Karpas-422 (cell line): ENCODE results near the gene GJA3. TPM values are rescaled to one million over a fixed set of nuclear protein-coding genes. Genes with fewer than 3 reads are reported as not detected.

Experiments used
- DNase-seq: peaks from one replicate; pipeline ENCODE4 v3.0.0-alpha.2; 2015
- H2AFZ ChIP-seq: fragments of 200-600 bp; sonication (generic); 2 replicates; pipeline ENCODE4 v1.6.1; 2014; ENCODE audit warnings: antibody characterized with exemption, low read length, mixed read lengths
- H3K27ac ChIP-seq: fragments of 200-600 bp; sonication (generic); 2 replicates; pipeline ENCODE4 v1.5.1; 2014; ENCODE audit warnings: mild to moderate bottlenecking, low read length, moderate library complexity
- H3K27me3 ChIP-seq: fragments of 200-600 bp; sonication (generic); 2 replicates; pipeline ENCODE4 v1.6.1; 2014; ENCODE audit warnings: low read length, mixed read lengths
- H3K36me3 ChIP-seq: fragments of 200-600 bp; sonication (generic); 2 replicates; pipeline ENCODE4 v1.6.1; 2014; ENCODE audit warnings: low read length, mixed read lengths; ENCODE audit not compliant: insufficient read depth
- H3K4me1 ChIP-seq: fragments of 200-600 bp; sonication (generic); 2 replicates; pipeline ENCODE4 v1.6.1; 2014; ENCODE audit warnings: mild to moderate bottlenecking, low read length, mixed read lengths
- H3K4me2 ChIP-seq: fragments of 200-600 bp; sonication (generic); 2 replicates; pipeline ENCODE4 v1.6.1; 2014; ENCODE audit warnings: low read length, low read depth, mild to moderate bottlenecking; ENCODE audit not compliant: poor library complexity, severe bottlenecking
- H3K4me3 ChIP-seq: fragments of 200-600 bp; sonication (generic); 2 replicates; pipeline ENCODE4 v1.5.1; 2014; ENCODE audit warnings: mild to moderate bottlenecking, antibody characterized with exemption, low read length, mixed read lengths
- H3K79me2 ChIP-seq: fragments of 200-600 bp; sonication (generic); 2 replicates; pipeline ENCODE4 v1.6.1; 2014; ENCODE audit warnings: mild to moderate bottlenecking, low read length, mixed read lengths
- H3K9ac ChIP-seq: fragments of 200-600 bp; sonication (generic); 2 replicates; pipeline ENCODE4 v1.6.0; 2014; ENCODE audit warnings: low read length
- H3K9me2 ChIP-seq: fragments of 200-600 bp; sonication (generic), shearing (Covaris generic); replicated peaks from 2 replicates; pipeline ENCODE4 v1.6.0; 2014; ENCODE audit warnings: mild to moderate bottlenecking, low read length, moderate library complexity; ENCODE audit not compliant: insufficient read depth
- H3K9me3 ChIP-seq: fragments of 300-700, 200-600 bp; sonication (generic); 2 replicates; pipeline ENCODE4 v1.6.1; 2014; ENCODE audit warnings: low read length, mixed read lengths
- H4K20me1 ChIP-seq: fragments of 200-600 bp; sonication (generic); 2 replicates; pipeline ENCODE4 v1.6.1; 2014; ENCODE audit warnings: mild to moderate bottlenecking, antibody characterized with exemption, low read length, low read depth; ENCODE audit not compliant: insufficient read depth
- total RNA-seq: library from RNA; depleted of rRNA; stranded (reverse); fragments of >200 nt; shearing (Covaris generic); gene quantifications from 2 replicates; pipeline ENCODE4 v1.2.3, GENCODE V29; 2014; ENCODE audit warnings: low replicate concordance; rRNA removed

The GJA3 gene
- total RNA-seq, 1 experiment from 2014 or later: 5.0 TPM

- H3K4me1 ChIP-seq: no peaks in the 10 kb centered on the region
These were observed 70.5 kb downstream of the GJA3 start for GRCh38 chr13:20090349-20090748.

More at GRCh38 chr13:20090349-20090748, 70.5 kb downstream of the GJA3 start:
- Histone ChIP-seq H3K9ac (no peak overlapping the region), H3K4me3 (no peak overlapping the region), H3K27ac (no peak overlapping the region), H4K20me1 (no peaks in the 10 kb centered on the region), H3K79me2 (no peaks in the 10 kb centered on the region), H3K4me2 (no peak overlapping the region), H3K36me3 (peaks cover 30% of the 10 kb centered on the region; the same call in 1 of the 2 replicates), H3K27me3 (no peaks in the 10 kb centered on the region), H3K9me2 (no peaks in the 10 kb centered on the region), H3K9me3 (no peaks in the 10 kb centered on the region), H2AFZ (no peak overlapping the region)
- DNase-seq: no peak

Other genes starting within 250 kb of the GJA3 start
- 66.2 and 148 TPM in 2 replicates for gene ZMYM2, start 202.3 kb downstream of the GJA3 start, total RNA-seq
- not detected in 2 replicates for gene GJB2, start 31.9 kb upstream of the GJA3 start, total RNA-seq
- gene GJB6, start 71.3 kb upstream of the GJA3 start, total RNA-seq: not detected in 2 replicates